H1 (cell line): ENCODE data around the gene NRDE2. TPM values are rescaled to one million over a fixed set of nuclear protein-coding genes. Genes with fewer than 3 reads are reported as not detected.

Experiments
- CBX8 ChIP-seq: fragments of 300-800, 300-1000 bp; sonication (generic); IDR thresholded peaks from 2 replicates; pipeline ENCODE4 v1.7.1; 2016; ENCODE audit warnings: low read depth, low read length, borderline replicate concordance
- CHD7 ChIP-seq: fragments of 300-600 bp; sonication (generic); IDR thresholded peaks from 2 replicates; pipeline ENCODE4 v1.7.1; 2012; ENCODE audit warnings: low read length, moderate library complexity, mild to moderate bottlenecking, inconsistent platforms; ENCODE audit not compliant: insufficient replicate concordance
- EGR1 ChIP-seq: IDR thresholded peaks from 2 replicates; pipeline ENCODE4 v1.6.1; 2011; ENCODE audit warnings: low read depth, low read length, borderline replicate concordance
- FOSL1 ChIP-seq: IDR thresholded peaks from 2 replicates; pipeline ENCODE4 v1.6.1; 2011; ENCODE audit warnings: mild to moderate bottlenecking, low read depth, low read length, moderate library complexity; ENCODE audit not compliant: insufficient read depth
- KDM4A ChIP-seq: IDR thresholded peaks from one replicate; pipeline ENCODE4 v1.7.1; 2012; ENCODE audit warnings: low read depth, mild to moderate bottlenecking, moderate library complexity, low read length, inconsistent platforms; ENCODE audit not compliant: severe bottlenecking
- MAFK ChIP-seq: IDR thresholded peaks from 2 replicates; pipeline ENCODE4 v1.6.1; 2012; ENCODE audit warnings: low read depth, mild to moderate bottlenecking, improper control_type of control experiment, low read length
- MAX ChIP-seq: IDR thresholded peaks from 2 replicates; pipeline ENCODE4 v1.6.1; 2012; ENCODE audit warnings: inconsistent platforms
- RBBP5 ChIP-seq: IDR thresholded peaks from 2 replicates; pipeline ENCODE4 v1.7.1; 2012; ENCODE audit warnings: low read depth, mild to moderate bottlenecking, inconsistent platforms, low read length, moderate library complexity, borderline replicate concordance
- RXRA ChIP-seq: IDR thresholded peaks from 2 replicates; pipeline ENCODE4 v1.6.1; 2011; ENCODE audit warnings: low read depth, mild to moderate bottlenecking, low read length, moderate library complexity; ENCODE audit not compliant: insufficient read depth
- SIN3A ChIP-seq, 2 experiments: IDR thresholded peaks in 1 of 2; conservative IDR thresholded peaks in 1 of 2; 2 replicates each; pipeline ENCODE4 v1.6.1; 2011 to 2012; ENCODE audit warnings: low read length in 2 of 2, improper control_type of control experiment in 1 of 2, low read depth in 1 of 2, mild to moderate bottlenecking in 1 of 2
- SP2 ChIP-seq: IDR thresholded peaks from 2 replicates; pipeline ENCODE4 v1.6.1; 2012; ENCODE audit warnings: mild to moderate bottlenecking, low read length, inconsistent platforms
- polyA plus RNA-seq, 7 experiments: library from polyadenylated mRNA; depleted of rRNA in 3 of 7; stranded (reverse) in 5 of 7; unstranded in 2 of 7; fragments of >200 nt in 5 of 7; fragments of 200-250 nt in 2 of 7; gene quantifications; 1 replicate in 5 of 7; 2 replicates in 1 of 7; 4 replicates in 1 of 7; pipeline versions ENCODE4 v1.2.1 to v1.2.3, GENCODE V29; 2011 to 2013; ENCODE audit warnings: missing spikeins in 2 of 7, mixed read lengths in 2 of 7
- total RNA-seq: library from RNA; stranded (reverse); fragmentation: NEBNext Ultra II Directional; extraction: Animal tissue kit (Norgen Biotek cat#: 25700); gene quantifications from 2 replicates; pipeline ENCODE4 v1.2.1, GENCODE V29; 2021

NRDE2 gene
- total and polyA plus RNA-seq, 2 of the 8 experiments (the other 6 are each of a cell fraction or from before 2014, with no cell fraction given): 4.9 to 12.1 TPM

- no peak for TF ChIP-seq CHD7
- TF ChIP-seq FOSL1: no peak
- TF ChIP-seq KDM4A: no peak
- TF ChIP-seq SIN3A (conservative IDR thresholded peaks at IDR 0.05 in 1 of 2, IDR thresholded peaks at IDR 0.05 in 1 of 2; ENCODE audit: low read depth in 1 of 2, low read length in 2 of 2): no peak
- no peak for TF ChIP-seq SP2
- no peak for TF ChIP-seq MAFK
- TF ChIP-seq RXRA: no peak
- no peak for TF ChIP-seq RBBP5
- no peak for TF ChIP-seq MAX
- no peak for TF ChIP-seq CBX8
- TF ChIP-seq EGR1: no peak
Measured at GRCh38 chr14:90242444-90242843, 89.3 kb downstream of the NRDE2 start (continued).
